Uterus (tissue), 2 donors: ENCODE measurements around the gene FAM227B.

ENCODE experiments used
- POLR2A ChIP-seq, 2 donors: fragments of 450-650 bp; IDR thresholded peaks; one replicate each; pipeline ENCODE4 v1.6.1; 2016; ENCODE audit warnings: antibody characterized with exemption in 2 of 2, mild to moderate bottlenecking in 1 of 2, moderate library complexity in 1 of 2
- TF ChIP-seq, protein P1 (sequence below), 4 experiments: fragments of 200-600 bp in 2 of 4; fragments of 450-650 bp in 2 of 4; sonication (generic) in 2 of 4; IDR thresholded peaks; one replicate each; pipeline ENCODE4 v1.5.1; 2016 to 2019; ENCODE audit warnings: antibody characterized with exemption in 4 of 4, mild to moderate bottlenecking in 2 of 4, moderate library complexity in 1 of 4

DNA sequence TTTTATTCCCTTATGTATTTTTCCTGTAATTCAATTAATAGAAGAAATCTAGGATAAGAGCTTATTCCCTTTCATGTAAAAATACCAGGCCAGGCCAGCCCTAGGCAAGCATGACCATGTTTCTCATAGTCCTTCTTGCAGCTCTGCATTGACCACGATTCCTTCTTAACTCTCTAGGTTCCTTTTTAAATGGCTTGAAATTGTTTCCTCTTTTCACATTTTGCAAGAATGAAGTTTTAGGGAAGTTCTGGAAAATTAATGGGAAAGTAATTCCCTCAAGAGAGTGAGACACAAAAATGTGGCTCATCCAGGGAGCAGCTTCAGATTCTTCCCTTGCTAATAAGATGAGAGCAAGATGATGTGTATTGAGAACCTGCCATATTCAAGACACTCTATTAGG is 314.1 kb downstream of the FAM227B start:
- TF ChIP-seq, protein P1, sequence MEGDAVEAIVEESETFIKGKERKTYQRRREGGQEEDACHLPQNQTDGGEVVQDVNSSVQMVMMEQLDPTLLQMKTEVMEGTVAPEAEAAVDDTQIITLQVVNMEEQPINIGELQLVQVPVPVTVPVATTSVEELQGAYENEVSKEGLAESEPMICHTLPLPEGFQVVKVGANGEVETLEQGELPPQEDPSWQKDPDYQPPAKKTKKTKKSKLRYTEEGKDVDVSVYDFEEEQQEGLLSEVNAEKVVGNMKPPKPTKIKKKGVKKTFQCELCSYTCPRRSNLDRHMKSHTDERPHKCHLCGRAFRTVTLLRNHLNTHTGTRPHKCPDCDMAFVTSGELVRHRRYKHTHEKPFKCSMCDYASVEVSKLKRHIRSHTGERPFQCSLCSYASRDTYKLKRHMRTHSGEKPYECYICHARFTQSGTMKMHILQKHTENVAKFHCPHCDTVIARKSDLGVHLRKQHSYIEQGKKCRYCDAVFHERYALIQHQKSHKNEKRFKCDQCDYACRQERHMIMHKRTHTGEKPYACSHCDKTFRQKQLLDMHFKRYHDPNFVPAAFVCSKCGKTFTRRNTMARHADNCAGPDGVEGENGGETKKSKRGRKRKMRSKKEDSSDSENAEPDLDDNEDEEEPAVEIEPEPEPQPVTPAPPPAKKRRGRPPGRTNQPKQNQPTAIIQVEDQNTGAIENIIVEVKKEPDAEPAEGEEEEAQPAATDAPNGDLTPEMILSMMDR (IDR thresholded peaks at IDR 0.05), result no peak
- no peak for TF ChIP-seq POLR2A (IDR thresholded peaks at IDR 0.05)
